ENCODE results near the gene NDUFS8.
"Not testable (repeated sequence)": the region's sequence is repeated elsewhere in the genome, so short reads cannot be mapped to it uniquely, and the experiment has no call there.

The NDUFS8 gene

GRCh38 chr11:68030318-68031143 lies at the start of gene NDUFS8:
NDUFS8 (plus strand) TSS chr11:68030681; CDS start chr11:68032152, 1,471 bp downstream.
- DNase-seq, result peak; percentile 99

GRCh38 chr11:67981226-67981625 lies 49.3 kb upstream of the NDUFS8 start:
- DNase-seq, result not testable (repeated sequence)

GRCh38 chr11:67982255-67982857 lies 48.1 kb upstream of the NDUFS8 start:
- not testable (repeated sequence) for DNase-seq

- DNase-seq, result peak in 1 of 2 experiments; percentile 37
Measured at GRCh38 chr11:67983951-67984350, 46.5 kb upstream of the NDUFS8 start.

GRCh38 chr11:67985302-67985701 lies 45.2 kb upstream of the NDUFS8 start:
- not testable (repeated sequence) for DNase-seq

GRCh38 chr11:67990546-67991346 lies 39.7 kb upstream of the NDUFS8 start:
- not testable (repeated sequence) for DNase-seq

- not testable (repeated sequence) for DNase-seq
Measured at GRCh38 chr11:67991347-67992121, 38.9 kb upstream of the NDUFS8 start.

- peak; percentile 50 to 69 for DNase-seq
Measured at GRCh38 chr11:67993821-67994220, 36.7 kb upstream of the NDUFS8 start.

GRCh38 chr11:67994387-67994786 lies 36.1 kb upstream of the NDUFS8 start:
- not testable (repeated sequence) for DNase-seq

GRCh38 chr11:67995129-67995528 lies 35.4 kb upstream of the NDUFS8 start:
- DNase-seq, result not testable (repeated sequence)

GRCh38 chr11:67995579-67995978 lies 34.9 kb upstream of the NDUFS8 start:
- not testable (repeated sequence) for DNase-seq

GRCh38 chr11:67996051-67996450 lies 34.4 kb upstream of the NDUFS8 start:
- no peak for DNase-seq

GRCh38 chr11:67996622-67997474 lies 33.6 kb upstream of the NDUFS8 start:
- no peak for DNase-seq

GRCh38 chr11:67997475-67997921 lies 33.0 kb upstream of the NDUFS8 start:
- no peak for DNase-seq

GRCh38 chr11:67998150-67999045 lies 32.1 kb upstream of the NDUFS8 start:
- DNase-seq, result no peak

- DNase-seq, result no peak
Measured at GRCh38 chr11:67999201-67999629, 31.3 kb upstream of the NDUFS8 start.

- DNase-seq, result no peak
Measured at GRCh38 chr11:67999704-68000103, 30.8 kb upstream of the NDUFS8 start.

- DNase-seq, result no peak
Measured at GRCh38 chr11:68002575-68002937, 27.9 kb upstream of the NDUFS8 start.

- peak; percentile 13 to 15 for DNase-seq
Measured at GRCh38 chr11:68002938-68003845, 27.3 kb upstream of the NDUFS8 start.

Data from NCI-H2081 (cell line).